ENCODE measurements around the gene ZSWIM5. TPM values are rescaled to one million over a fixed set of nuclear protein-coding genes. Genes with fewer than 3 reads are reported as not detected.

The ZSWIM5 gene
- total and polyA plus RNA-seq, 2 donors (not counting 1 experiment from before 2014, with no cell fraction given), result 0.36 to 1.7 TPM

DNA sequence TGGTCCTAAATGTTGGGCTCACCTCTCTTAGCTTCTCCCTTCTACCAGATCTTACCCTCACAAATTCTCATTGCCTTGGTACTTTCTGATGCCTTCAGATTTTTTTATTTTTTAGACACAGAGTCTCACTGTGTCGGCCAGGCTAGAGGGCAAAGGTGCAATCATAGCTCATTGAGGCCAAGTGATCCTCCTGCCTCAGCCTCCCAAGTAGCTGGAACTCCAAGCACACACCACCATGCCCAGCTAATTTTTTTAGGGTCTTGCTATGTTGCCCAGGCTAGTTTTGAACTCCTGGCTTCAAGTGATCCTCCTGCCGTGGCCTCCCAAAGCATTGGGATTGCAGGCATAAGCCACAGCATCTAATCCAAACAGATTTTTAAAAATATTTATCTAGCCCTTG is 69.4 kb downstream of the ZSWIM5 start:
- Histone ChIP-seq H3K27me3 (replicated peaks in 1 of 4; ENCODE audit: control extremely low read depth in 1 of 4, control insufficient read depth in 3 of 4, insufficient read depth in 4 of 4, low read length in 3 of 4) (no peaks in the 10 kb centered on the region), H3K27ac (ENCODE audit: low read length in 2 of 2) (no peak overlapping the region), H3K36me3 (replicated peaks in 1 of 2; ENCODE audit: control extremely low read depth in 1 of 2, control insufficient read depth in 1 of 2, extremely low read depth in 1 of 2, insufficient read depth in 2 of 2, low read length in 1 of 2) (no peaks in the 10 kb centered on the region), H3K4me3 (ENCODE audit: control extremely low read depth in 1 of 5, extremely low read depth in 1 of 5, insufficient read depth in 1 of 5, low read depth in 2 of 5, low read length in 4 of 5) (no peak overlapping the region), H3K9me3 (ENCODE audit: control extremely low read depth in 1 of 3, control insufficient read depth in 2 of 3, insufficient read depth in 1 of 3, low read length in 2 of 3) (no peaks in the 10 kb centered on the region), H4K20me1 (ENCODE audit: control insufficient read depth, insufficient read depth, low read length, poor library complexity, severe bottlenecking) (no peaks in the 10 kb centered on the region), H3K4me2 (replicated peaks; ENCODE audit: low read depth, low read length, poor library complexity, severe bottlenecking) (no peak overlapping the region), H2AFZ (ENCODE audit: insufficient read depth, low read depth, low read length, poor library complexity, severe bottlenecking) (no peak overlapping the region), H3K4me1 (ENCODE audit: control insufficient read depth in 2 of 2, insufficient read depth in 2 of 2, low read length in 2 of 2) (no peaks in the 10 kb centered on the region), H3K79me2 (ENCODE audit: control insufficient read depth, insufficient read depth, low read length) (no peaks in the 10 kb centered on the region), H3K9ac (ENCODE audit: low read length) (no peak overlapping the region)
- intact Hi-C loops (cut with micrococcal nuclease), result no loop called here
- 94% methylated on average over 1 of the region's 2 CpGs for WGBS (ENCODE audit: insufficient coverage)
- Mint-ChIP-seq H3K9me3 (ENCODE audit: insufficient read depth) (no peaks in the 10 kb centered on the region), H3K4me1 (no peaks in the 10 kb centered on the region), H3K27ac (no peak overlapping the region), H3K27me3 (peaks cover 4% of the 10 kb centered on the region), H3K4me3 (no peak overlapping the region)
- ATAC-seq (ENCODE audit: low read depth) (no peak), DNase-seq (no peak)
- ChIA-PET CTCF (no interaction called here), POLR2A (no interaction called here)
- no peak for TF ChIP-seq EZH2 (IDR thresholded peaks at IDR 0.05; ENCODE audit: borderline replicate concordance, insufficient read depth, low read depth, low read length, poor library complexity, severe bottlenecking)
- TF ChIP-seq, protein P1, sequence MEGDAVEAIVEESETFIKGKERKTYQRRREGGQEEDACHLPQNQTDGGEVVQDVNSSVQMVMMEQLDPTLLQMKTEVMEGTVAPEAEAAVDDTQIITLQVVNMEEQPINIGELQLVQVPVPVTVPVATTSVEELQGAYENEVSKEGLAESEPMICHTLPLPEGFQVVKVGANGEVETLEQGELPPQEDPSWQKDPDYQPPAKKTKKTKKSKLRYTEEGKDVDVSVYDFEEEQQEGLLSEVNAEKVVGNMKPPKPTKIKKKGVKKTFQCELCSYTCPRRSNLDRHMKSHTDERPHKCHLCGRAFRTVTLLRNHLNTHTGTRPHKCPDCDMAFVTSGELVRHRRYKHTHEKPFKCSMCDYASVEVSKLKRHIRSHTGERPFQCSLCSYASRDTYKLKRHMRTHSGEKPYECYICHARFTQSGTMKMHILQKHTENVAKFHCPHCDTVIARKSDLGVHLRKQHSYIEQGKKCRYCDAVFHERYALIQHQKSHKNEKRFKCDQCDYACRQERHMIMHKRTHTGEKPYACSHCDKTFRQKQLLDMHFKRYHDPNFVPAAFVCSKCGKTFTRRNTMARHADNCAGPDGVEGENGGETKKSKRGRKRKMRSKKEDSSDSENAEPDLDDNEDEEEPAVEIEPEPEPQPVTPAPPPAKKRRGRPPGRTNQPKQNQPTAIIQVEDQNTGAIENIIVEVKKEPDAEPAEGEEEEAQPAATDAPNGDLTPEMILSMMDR (IDR thresholded peaks at IDR 0.05), result no peak

DNA sequence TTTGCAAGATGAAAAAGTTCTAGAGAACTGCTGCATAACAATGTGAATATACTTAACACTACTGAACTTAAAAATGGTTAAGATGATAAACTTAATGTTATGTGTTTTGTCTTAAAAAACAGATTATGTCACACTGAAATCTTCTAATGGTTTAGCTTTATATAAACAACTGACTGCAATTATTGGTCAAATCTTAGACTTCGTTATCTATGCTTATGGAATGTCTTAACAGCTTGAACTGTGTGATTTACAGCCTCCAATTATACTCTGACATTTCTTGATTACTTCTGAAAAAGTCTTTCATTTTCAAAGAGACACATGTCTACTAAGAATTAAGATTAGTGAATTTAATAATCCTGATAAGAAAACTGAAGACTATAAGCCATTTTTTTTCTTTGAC is 71.1 kb downstream of the ZSWIM5 start:
- H3K27me3 ChIP-seq (replicated peaks in 1 of 4; ENCODE audit: control extremely low read depth in 1 of 4, control insufficient read depth in 3 of 4, insufficient read depth in 4 of 4, low read length in 3 of 4), result no peaks in the 10 kb centered on the region
- no peaks in the 10 kb centered on the region for H3K4me1 ChIP-seq (ENCODE audit: control insufficient read depth in 2 of 2, insufficient read depth in 2 of 2, low read length in 2 of 2)
- no peak for TF ChIP-seq EZH2 (IDR thresholded peaks at IDR 0.05; ENCODE audit: borderline replicate concordance, insufficient read depth, low read depth, low read length, poor library complexity, severe bottlenecking)
- TF ChIP-seq, protein P1 (IDR thresholded peaks at IDR 0.05), result no peak
- H2AFZ ChIP-seq (ENCODE audit: insufficient read depth, low read depth, low read length, poor library complexity, severe bottlenecking), result no peak overlapping the region
- Mint-ChIP-seq H3K4me1 (no peaks in the 10 kb centered on the region), H3K27me3 (peaks cover 3% of the 10 kb centered on the region), H3K27ac (no peak overlapping the region), H3K4me3 (no peak overlapping the region), H3K9me3 (ENCODE audit: insufficient read depth) (no peaks in the 10 kb centered on the region)
- POLR2A ChIA-PET, result no interaction called here
- no peak overlapping the region for H3K9ac ChIP-seq (ENCODE audit: low read length)
- no peaks in the 10 kb centered on the region for H3K36me3 ChIP-seq (replicated peaks in 1 of 2; ENCODE audit: control extremely low read depth in 1 of 2, control insufficient read depth in 1 of 2, extremely low read depth in 1 of 2, insufficient read depth in 2 of 2, low read length in 1 of 2)
- no peaks in the 10 kb centered on the region for H3K79me2 ChIP-seq (ENCODE audit: control insufficient read depth, insufficient read depth, low read length)
- ATAC-seq (ENCODE audit: low read depth) (no peak), DNase-seq (no peak)
- no peaks in the 10 kb centered on the region for H4K20me1 ChIP-seq (ENCODE audit: control insufficient read depth, insufficient read depth, low read length, poor library complexity, severe bottlenecking)
- intact Hi-C loops (cut with micrococcal nuclease), result no loop called here
- H3K27ac ChIP-seq (ENCODE audit: low read length in 2 of 2), result no peak overlapping the region
- H3K4me2 ChIP-seq (replicated peaks; ENCODE audit: low read depth, low read length, poor library complexity, severe bottlenecking), result no peak overlapping the region
- CTCF ChIA-PET, result interaction anchor here (1.0 kb wide), 1 partner anchor 11 kb away, joined by 3 read pairs; no protein-coding TSS in a partner anchor
- H3K4me3 ChIP-seq (ENCODE audit: control extremely low read depth in 1 of 5, extremely low read depth in 1 of 5, insufficient read depth in 1 of 5, low read depth in 2 of 5, low read length in 4 of 5), result no peak overlapping the region
- no CpG with 5 or more reads among the region's 1 CpG for WGBS (ENCODE audit: insufficient coverage)
- no peaks in the 10 kb centered on the region for H3K9me3 ChIP-seq (ENCODE audit: control extremely low read depth in 1 of 3, control insufficient read depth in 2 of 3, insufficient read depth in 1 of 3, low read length in 2 of 3)
